Measurements from ENCODE around the gene LRRC10B.

LRRC10B gene

DNA sequence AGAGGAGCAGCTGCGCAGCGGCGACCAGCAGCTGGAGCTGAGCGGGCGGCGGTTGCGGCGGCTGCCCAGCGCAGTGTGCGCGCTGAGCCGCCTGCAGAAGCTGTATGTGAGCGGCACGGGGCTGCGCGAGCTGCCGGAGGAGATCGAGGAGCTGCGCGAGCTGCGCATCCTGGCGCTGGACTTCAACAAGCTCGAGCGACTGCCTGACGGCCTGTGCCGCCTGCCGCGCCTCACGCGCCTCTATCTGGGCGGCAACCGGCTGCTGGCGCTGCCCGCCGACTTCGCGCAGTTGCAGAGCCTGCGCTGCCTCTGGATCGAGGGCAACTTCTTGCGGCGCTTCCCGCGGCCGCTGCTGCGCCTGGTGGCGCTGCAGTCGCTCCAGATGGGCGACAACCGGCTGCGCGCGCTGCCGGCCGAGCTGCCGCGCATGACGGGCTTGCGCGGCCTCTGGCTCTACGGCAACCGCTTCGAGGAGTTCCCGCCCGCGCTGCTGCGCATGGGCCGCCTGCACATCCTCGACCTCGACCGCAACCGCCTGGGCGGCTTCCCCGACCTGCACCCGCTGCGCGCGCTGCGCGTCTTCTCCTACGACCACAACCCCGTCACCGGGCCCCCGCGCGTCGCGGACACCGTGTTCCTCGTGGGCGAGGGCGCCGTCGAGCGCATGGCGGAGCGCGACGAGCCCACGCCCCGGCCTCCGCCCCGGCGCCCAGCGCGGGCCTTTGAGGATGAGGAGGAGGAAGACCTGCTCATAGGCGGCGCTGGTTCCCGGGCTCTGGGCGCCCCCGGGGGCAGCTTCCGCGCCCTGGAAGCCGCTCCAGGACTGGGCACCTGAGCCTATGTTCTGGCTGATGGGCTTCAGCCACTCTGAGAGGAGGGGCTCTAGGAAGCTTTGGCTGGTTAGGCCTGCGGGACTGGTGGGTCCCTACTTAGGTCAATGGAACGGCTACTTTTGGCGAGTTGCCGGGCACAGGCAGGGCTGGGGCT, 787 bp downstream of the LRRC10B start:
- peak; percentile 59 for DNase-seq (ENCODE audit: low read depth)

- no peak for DNase-seq (ENCODE audit: low read depth)
Measured at GRCh38 chr11:61510166-61510919, 1.8 kb downstream of the LRRC10B start.

GRCh38 chr11:61510974-61511373, 2.4 kb downstream of the LRRC10B start:
- DNase-seq (ENCODE audit: low read depth) = no peak

DNA sequence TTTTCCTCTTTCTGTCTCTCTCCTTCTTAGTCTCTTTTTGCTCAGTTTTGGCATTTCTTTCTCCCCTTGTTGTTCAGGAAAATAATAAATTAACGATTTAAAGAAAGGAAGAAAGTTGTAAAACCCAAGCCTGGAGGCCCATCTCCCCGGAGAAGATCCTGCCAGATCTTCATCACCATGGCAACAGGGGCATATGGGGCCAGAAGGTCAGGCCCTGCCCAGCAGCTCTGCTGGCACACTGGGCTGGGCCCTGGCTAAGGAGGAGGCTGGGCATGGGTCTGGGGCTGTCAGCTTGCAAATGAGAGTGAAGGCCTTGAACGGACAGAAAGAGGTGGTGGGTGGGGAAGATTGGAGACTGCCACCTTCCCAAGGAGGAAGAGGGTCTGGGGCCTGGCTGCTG, 2.8 kb downstream of the LRRC10B start:
- DNase-seq (ENCODE audit: low read depth) = no peak

GRCh38 chr11:61512435-61512834, 3.9 kb downstream of the LRRC10B start:
- DNase-seq (ENCODE audit: low read depth) = no peak

GRCh38 chr11:61513143-61513765, 4.7 kb downstream of the LRRC10B start:
- no peak for DNase-seq (ENCODE audit: low read depth)

DNA sequence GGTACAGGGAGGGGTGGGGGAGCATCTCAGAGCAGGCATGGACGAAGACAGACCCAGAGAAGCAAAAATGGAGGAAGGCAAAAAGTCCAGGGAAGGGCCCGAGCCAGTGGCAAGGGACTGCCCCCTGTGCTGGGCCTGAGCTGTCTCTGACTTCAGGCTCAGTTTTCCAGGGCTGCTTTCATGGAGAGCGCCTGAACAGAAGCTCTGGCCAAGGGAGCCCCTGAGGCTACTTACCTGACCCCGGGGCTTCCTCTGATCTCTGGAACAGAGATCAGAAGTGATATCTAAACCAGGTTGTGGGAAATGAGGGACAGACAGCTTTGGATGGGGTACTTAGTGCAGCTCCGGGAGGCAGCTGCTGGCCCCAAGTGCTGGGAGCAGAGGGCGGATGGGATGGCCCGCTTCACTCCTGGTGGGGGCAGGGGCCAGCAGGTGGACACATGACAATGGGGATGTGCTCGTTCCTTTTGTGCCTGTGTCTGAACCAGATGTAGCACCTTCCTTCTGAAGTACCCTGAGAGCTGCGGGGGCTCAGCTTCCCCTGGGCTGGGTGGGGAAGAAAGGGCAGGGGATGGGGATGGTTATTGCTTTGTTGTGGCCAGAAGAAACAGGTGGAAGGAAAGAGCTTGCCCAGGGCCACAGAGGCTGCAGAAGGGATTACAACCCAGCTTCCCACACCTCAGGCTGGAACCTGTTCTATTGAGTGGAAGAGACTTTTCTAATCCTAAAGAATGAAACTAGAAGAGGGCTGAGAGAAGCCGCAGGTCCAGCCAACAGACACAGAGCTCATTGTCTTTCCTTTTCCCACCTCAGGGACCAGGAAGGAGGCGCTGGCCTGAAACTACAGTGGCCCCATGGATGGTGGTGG, 5.7 kb downstream of the LRRC10B start:
- DNase-seq (ENCODE audit: low read depth) = no peak

- no peak for DNase-seq (ENCODE audit: low read depth)
Measured at GRCh38 chr11:61515686-61516085, 7.1 kb downstream of the LRRC10B start.

DNA sequence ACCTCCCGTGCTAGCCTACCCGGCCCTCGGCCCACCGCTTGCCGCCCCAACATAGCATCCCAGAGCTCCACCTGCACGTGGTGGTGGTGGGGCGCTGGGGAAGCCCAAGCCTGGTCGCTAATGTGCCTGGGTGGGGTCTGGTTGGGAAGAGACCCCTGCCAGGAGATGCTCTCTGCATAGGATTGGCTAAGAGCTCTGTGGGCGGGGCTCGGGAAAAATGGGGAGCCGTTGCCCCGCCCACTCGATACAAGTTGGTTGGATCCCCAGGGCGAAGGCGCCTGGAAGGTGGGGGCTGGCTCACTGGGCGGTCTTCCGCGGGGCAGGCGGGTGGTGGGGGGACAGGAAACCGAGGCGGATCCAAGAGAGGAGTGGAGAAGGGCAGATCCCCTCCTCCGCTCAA, 7.6 kb downstream of the LRRC10B start:
- DNase-seq (ENCODE audit: low read depth) = no peak

DNA sequence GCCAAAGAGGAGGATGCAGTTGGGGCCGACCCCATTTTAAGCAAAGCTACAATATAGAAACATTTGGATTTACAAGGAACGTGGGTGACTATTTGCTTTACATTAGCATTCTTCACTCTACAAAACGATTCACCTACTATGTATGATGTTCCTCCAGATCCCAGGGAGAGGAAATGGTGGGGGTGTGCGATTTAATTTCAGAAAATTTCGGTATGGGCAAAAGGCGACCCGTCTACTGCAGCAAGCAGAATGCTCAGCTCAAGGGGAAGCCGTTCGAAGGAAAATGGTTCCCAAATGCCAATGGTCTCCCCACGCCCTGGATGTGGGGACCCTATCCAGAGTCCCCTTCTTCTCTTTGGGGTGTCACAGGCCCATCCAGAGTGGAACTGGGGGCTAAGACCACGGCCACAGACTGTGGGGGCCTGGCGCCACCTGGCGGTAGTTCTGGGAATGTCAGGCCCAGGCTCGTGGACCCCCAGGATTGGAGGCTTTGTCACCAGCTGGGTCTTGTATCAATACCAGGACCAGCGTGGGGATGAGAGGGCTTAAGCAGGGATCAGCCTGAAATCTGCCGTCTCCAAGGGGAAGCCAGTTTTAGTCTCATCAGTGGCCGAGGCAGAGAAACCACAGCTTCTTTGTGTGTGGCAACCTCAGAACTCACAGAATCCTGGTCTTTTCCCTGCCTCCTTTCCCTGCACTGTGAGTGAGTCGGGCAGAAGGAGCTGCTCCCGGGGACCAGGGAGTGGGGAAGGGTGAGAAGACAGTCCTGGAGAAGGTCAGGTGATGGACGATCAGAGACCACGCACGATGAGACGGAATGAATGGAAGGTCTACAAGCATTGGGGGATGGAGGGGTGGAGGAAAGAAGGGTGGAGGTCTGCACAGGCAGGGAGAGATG, 8.4 kb downstream of the LRRC10B start:
- DNase-seq (ENCODE audit: low read depth) = no peak

DNA sequence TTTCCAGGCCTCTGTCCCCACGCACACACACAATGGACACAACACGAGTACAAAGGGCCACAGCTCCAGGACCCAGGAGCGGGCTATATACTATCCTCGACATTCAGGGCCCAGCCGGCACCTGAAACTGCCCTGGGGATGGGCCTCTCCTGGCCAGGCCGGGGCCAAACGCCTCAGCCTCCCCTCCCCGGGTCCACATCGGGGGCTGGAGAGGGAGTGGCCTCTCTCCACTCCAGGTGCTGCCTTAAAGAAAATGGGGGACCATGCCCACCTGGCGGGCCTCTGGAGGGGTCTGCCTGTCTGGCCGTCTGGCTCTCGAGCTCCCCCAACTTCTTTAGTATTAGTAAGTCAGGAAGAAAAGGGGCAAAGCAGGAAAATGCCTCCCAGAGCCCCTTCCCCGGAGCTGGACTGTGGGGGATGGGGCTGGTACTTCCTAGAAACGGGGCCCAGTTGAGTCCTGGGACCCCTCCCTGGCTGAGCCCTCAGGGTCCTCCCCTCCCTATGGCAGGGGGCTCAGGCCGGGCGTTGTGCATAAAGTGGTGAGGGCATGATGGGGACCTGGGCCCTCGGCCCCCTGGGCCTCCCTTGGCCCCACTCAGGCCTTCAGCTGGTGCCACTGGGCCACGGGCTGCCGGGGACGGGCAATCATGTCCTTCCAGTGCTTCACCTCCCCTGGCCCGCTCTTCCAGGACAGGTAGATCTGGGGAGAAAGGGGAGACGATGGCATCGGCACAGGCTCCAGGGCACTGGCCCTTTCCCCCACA, 9.7 kb downstream of the LRRC10B start:
- no peak for DNase-seq (ENCODE audit: low read depth)

- no peak for DNase-seq (ENCODE audit: low read depth)
Measured at GRCh38 chr11:61522881-61523280, 14.3 kb downstream of the LRRC10B start.

DNA sequence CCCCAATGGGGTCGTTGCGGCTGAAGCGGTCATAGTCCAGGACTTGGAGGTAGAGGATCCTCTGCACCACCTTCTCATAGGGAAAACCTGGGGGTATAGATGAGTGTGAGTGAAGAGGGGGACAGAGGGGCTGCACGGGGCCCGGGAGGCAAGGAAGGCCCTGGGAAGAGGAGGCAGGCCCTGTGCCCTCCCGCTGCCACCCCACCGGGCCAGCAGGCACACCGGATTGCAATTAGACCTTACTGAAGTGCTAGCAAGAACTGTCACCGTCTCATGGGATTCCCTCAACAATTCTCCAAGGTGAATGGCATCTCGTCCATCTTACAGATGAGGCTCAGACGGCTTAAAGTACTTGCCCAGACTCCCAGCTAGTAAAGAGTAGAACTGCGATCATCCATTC, 15.9 kb downstream of the LRRC10B start:
- no peak for DNase-seq (ENCODE audit: low read depth)

- no peak for DNase-seq (ENCODE audit: low read depth)
Measured at GRCh38 chr11:61524963-61525587, 16.5 kb downstream of the LRRC10B start.

DNA sequence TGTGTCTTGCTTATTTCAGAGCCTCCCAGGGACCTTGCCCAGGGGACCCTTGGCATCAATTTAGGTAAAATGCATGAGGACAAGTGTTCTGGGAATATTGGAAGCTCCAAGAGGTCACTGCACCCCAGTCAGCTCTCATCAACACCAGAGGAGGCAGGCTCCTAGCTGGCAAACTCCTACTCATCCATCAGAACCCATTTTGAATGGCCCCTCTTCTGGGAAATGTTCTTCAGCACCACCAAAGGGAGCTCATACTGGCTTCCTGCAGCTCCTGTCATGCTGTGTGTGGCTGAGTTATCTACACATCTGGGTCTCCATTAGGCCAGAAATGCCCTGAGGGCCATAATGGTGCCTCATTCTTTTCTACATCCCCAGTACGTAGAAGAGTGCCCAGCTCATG, 17.7 kb downstream of the LRRC10B start:
- DNase-seq (ENCODE audit: low read depth) = no peak

DNA sequence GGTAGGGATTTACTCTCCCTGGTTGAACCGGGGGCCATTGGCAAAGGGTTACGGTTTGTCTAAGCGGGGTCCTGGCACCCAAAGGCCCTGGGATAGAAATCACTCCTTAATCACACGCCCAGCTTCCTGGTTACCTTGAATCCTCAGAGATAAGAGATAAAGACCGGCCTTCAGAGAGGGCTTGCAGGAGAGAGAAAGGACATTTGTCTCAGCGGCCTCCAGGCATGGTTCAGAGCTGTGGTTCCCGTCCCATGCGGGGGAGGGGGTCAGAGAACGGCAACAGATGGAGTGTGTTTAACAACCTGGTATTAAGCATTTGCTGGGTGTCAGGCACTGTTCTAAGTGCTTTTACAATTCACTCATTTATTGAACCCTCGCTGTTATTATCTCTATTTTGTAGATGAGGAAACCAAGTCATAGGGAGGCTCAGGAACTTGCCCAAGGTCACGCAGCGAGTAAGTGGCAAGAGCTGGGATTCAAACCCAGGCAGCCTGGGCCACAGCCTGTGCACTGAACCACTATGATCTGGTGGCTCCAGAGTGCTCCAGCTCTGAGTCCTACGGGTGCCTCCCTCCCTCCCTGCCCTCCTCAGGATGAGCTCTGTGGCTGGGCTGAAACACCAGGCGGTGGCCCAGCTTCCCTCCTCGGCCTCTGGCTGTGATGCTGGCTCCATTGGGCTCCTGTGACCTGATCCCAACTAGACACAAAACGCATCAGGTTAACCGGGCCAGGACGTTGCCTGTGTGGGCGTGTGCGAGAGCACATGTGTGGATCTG, 18.6 kb downstream of the LRRC10B start:
- DNase-seq (ENCODE audit: low read depth) = no peak

DNA sequence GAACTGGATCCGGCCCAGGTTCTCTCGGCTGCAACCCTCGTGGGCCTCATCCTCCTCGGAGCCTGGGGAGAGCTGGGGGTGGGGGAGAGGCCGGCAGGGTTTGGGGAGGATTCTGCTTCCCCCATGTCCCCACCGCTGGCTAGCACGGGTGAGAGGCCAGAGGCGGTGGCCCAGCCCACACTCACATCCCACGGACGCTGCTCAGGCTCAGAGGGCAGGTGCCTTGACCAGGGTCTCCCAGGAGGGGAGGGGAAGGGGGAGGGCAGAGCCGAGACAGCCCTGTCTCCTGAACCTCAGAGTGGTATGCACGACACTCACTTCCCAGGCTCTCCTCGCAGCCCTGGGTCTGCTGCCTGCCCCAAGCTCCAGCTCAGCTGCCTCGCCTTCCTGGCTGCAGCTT, 19.6 kb downstream of the LRRC10B start:
- no peak for DNase-seq (ENCODE audit: low read depth)

GRCh38 chr11:61529537-61530225, 21.1 kb downstream of the LRRC10B start:
- DNase-seq (ENCODE audit: low read depth) = no peak
